HFF-Myc (cell line): ENCODE measurements around the gene LPAR3.

Source experiments
- DNase-seq: peaks from one replicate; pipeline ENCODE4 v3.0.0-alpha.2; 2011; ENCODE audit warnings: low read depth; ENCODE audit errors: extremely low read depth
- H3K4me3 ChIP-seq: replicated peaks from 2 replicates; pipeline ENCODE4 v1.5.1; 2011; ENCODE audit warnings: low read depth, mild to moderate bottlenecking, control low read depth, low read length
- TF ChIP-seq, protein P1 (sequence below): IDR thresholded peaks from 2 replicates; pipeline ENCODE4 v1.5.1; 2012; ENCODE audit warnings: mild to moderate bottlenecking, low read depth, low read length, control low read depth; ENCODE audit errors: missing control alignments

The LPAR3 gene

DNA sequence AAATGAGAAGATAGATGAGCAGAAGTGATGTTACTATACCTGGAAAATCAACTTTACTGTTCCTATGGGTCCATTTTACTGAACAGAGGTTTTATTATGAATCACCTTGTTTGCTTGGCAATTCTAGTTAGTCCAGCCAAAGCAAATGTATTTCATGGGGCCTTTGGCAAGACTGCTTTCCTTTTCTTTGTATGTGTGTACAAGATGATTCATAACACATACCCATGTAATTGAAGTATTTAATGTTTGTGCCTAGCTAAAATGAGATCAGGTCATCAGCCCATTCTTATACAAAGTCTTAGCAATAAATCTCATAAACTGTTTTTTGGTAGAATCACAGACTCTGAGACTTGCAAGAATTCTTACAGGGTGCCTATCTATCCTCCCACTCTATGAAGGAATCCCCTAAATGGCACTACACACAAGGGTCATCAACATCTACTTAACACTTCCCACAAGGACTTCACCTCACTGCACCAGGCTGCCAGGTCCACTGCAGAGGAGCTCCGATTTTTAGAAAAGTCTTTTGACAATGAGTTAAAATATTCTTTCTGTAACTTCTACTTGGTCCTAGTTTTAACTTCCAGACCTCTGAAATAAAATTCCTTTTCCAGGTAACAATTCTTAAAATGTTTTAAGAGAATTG lies 58.5 kb downstream of the LPAR3 start:
- H3K4me3 ChIP-seq = no peak overlapping the region
- TF ChIP-seq, protein P1, sequence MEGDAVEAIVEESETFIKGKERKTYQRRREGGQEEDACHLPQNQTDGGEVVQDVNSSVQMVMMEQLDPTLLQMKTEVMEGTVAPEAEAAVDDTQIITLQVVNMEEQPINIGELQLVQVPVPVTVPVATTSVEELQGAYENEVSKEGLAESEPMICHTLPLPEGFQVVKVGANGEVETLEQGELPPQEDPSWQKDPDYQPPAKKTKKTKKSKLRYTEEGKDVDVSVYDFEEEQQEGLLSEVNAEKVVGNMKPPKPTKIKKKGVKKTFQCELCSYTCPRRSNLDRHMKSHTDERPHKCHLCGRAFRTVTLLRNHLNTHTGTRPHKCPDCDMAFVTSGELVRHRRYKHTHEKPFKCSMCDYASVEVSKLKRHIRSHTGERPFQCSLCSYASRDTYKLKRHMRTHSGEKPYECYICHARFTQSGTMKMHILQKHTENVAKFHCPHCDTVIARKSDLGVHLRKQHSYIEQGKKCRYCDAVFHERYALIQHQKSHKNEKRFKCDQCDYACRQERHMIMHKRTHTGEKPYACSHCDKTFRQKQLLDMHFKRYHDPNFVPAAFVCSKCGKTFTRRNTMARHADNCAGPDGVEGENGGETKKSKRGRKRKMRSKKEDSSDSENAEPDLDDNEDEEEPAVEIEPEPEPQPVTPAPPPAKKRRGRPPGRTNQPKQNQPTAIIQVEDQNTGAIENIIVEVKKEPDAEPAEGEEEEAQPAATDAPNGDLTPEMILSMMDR = no peak
- no peak for DNase-seq

DNA sequence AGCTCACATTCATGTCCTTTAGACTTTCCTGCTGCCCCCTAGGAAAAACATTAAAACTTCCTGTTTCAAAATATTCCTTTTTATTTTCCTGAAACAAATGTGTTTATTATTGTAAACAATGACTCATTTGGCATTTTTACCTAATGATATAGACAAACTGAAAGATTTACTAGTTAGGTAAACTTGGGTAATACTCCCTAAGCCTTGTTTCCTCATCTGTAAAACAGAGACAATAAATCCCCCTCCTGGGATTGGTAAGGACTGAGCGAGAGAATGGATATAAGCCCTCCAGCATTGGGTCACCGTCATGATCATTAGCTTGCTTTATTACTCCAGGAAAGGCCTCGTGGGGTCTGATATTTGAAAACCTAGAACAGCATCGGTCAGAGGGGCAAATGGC lies 59.8 kb downstream of the LPAR3 start:
- no peak overlapping the region for H3K4me3 ChIP-seq
- TF ChIP-seq, protein P1 = no peak

DNA sequence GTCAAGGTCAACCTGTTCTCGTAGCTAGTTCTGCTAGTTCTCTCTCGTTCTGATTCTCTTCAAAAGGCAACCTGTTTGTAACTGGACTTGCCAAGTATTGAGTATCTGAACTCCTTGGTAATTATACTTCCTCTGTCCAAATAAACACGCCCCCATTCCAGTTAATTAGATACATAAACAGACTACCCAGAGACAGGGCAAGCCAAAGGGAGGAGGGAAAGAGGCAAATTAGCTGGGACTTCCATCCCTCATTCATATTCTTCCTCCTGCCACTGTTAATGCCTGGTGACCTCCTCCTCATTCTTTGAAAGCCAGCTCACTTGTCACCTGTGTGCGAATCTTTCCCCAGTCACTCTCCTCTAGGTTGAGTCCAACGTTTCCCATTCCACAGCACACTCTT lies 62.9 kb downstream of the LPAR3 start:
- DNase-seq = no peak
- TF ChIP-seq, protein P1 = no peak
- no peak overlapping the region for H3K4me3 ChIP-seq

More for the DNA sequence above, 59.8 kb downstream of the LPAR3 start:
- DNase-seq = no peak

DNA sequence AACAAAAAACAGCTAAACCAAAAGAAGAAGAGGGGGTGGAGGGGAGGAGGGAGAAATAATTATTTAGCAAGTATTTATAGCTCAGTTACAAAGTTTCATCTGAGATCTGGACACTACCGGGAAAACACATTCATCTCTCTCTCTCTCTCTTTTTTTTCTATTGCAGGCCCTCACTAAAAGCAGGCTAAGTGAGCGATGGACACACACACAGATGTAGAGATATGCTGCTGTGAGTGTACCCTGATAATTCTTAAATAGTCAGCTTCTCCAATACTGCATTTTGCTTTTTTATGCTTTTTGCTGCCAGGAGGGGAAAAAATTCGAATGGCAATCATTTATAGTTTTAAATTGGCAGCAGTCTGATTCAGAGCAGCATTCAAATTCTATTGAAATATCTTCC lies 65.0 kb downstream of the LPAR3 start:
- no peak for DNase-seq
- TF ChIP-seq, protein P1 = no peak
- H3K4me3 ChIP-seq = no peak overlapping the region

DNA sequence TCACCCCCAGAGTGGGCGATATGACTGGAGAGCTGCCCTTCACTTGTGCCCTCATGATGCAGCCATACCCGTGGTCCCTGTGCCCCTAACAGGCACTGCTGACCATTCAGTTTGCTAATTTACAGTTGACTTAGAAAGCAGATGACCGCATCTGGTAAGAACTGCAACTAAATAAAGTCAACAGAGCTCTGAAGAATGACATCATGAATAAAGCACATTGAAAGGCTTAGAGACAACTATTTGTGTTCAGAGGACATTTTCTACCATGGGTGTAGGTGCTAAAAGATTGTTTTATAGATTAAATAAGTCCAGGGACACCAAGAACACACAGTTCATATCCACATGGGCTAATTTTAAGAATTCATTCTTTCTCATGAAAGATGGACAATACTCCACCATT lies 65.5 kb downstream of the LPAR3 start:
- TF ChIP-seq, protein P1 = no peak
- no peak overlapping the region for H3K4me3 ChIP-seq
- DNase-seq = no peak

DNA sequence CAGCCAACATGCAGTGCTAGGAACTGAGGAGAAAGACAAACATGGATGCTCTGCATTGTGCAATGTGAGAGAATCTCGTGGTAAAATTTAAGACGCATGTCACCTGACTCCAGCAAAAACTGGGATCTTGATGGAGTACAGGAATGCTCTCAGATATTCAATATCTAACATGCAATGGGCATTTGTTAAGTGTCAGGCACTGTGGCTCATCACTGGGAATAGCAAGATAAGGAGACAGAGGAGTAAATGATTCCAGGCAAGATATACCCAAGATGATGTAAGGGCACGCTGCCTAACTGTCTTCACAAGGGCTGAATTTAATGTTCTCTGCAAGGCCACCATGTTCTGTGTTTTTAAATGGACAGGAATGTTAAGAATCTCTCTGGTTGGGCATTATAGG lies 67.8 kb downstream of the LPAR3 start:
- TF ChIP-seq, protein P1 = no peak
- no peak for DNase-seq
- H3K4me3 ChIP-seq = no peak overlapping the region

DNA sequence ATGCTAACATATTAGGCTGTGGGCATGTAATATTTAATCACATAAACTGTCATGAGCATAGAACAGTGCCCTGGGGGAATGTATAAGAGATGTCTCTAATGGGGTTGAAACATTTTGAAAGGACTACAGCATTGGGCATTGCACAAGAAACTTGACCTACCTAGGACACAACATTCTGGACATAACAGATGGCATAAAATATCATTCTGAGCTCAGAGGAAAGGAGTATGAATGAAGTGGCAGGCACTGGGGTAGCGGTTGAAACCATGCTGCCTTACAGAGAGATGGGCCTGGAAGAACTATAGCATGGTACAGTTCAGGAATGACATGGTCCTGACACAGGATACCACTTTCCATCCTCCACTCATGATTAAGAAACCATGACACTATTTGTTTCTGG lies 69.0 kb downstream of the LPAR3 start:
- H3K4me3 ChIP-seq = no peak overlapping the region
- no peak for DNase-seq
- TF ChIP-seq, protein P1 = no peak
